HG03196 (cell line): ENCODE measurements around the gene SLC6A18.
"Not testable (repeated sequence)": the region's sequence is repeated elsewhere in the genome, so short reads cannot be mapped to it uniquely, and the experiment has no call there.

ENCODE experiments used
- ATAC-seq: cut with Tn5 transposase; IDR thresholded peaks from one replicate; pipeline ENCODE4 v1.9.1; 2021; ENCODE audit not compliant: unreplicated experiment

The SLC6A18 gene

DNA sequence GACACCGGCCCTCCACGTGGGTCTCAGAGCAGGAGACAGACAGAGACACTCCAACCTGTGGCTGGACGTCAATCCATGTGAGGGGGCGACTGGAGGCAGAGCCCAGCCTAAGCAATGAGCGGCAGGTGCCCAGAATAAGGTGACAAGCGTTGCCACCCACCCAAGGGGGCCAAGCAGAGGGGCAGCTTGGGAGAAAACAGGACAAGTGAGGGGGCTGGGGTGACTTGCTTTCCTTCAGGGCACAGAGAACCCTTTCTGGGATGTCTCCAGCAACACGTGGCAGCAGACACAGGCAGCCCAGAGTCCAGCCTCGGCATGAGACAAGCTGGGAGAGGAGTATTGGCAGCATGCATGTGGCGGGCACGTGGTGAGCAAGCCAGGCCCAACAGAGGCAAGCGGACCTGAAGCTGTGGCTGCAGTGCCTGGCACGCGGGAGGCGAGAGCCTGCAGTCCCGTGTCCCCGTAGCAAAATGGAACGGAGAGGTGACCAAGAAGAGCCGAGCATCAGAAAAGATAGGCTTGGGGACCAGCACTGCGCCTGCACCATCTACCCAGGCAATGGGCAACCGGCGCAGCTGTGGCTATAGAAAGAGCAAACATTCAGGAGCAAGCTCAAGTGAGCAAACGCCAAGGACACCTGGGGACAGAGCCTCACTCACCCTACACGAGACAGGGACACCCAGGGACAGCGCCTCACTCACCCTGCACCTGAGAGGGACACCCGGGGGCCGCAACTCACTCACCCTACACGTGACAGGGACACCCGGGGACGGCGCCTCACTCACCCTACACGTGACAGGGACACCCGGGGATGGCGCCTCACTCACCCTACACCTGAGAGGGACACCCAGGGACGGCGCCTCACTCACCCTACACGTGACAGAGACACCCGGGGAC lies 63.5 kb downstream of the SLC6A18 start:
- ATAC-seq: no peak

- not testable (repeated sequence) for ATAC-seq
Measured at GRCh38 chr5:1289559-1289958, 64.4 kb downstream of the SLC6A18 start.

- not testable (repeated sequence) for ATAC-seq
Measured at GRCh38 chr5:1290956-1291355, 65.8 kb downstream of the SLC6A18 start.

GRCh38 chr5:1291611-1292080 lies 66.5 kb downstream of the SLC6A18 start:
- ATAC-seq: no peak

DNA sequence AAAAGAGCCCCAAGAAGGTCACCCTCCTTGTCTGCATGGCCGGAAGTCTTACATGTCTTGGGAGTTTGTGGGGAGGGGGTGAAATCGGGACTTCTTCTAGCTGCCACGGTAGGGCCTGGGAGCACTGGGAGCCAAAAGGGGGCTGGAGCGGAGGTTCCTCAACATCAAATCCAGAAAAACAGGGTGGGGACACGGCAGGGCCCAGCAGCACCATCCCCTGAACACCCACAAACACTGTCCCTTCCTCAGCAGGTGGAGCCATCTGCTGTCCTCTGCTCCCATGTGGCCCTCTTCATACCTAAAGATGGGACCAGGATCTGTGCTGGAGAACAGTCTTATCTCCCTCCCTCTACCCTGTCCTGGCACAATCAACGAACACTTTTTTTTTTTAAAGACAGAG lies 67.0 kb downstream of the SLC6A18 start:
- ATAC-seq: no peak

DNA sequence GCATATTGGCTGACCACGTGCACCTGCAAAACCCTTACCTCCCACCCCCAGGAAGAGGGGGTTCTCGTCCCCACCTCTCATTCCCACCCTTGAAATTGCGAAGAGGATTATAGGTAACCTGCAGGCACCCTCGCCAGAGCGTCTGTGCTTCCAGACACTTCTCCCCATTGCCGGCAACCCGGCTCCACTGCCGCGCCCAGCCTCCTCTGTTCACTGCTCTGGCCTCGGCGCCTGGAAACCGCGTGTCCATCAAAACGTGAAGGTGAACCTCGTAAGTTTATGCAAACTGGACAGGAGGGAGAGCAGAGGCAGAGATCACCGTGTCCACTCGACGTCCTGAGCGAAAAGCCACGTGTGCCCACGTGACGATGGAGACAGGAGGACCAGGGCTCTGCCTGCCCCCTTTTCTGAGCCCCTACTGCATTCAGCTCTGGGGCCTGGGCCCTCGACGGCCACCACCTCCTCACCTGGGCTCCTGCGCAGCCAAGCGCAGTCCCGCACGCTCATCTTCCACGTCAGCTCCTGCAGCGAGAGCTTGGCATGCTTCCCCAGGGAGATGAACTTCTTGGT lies 67.8 kb downstream of the SLC6A18 start:
- no peak for ATAC-seq

DNA sequence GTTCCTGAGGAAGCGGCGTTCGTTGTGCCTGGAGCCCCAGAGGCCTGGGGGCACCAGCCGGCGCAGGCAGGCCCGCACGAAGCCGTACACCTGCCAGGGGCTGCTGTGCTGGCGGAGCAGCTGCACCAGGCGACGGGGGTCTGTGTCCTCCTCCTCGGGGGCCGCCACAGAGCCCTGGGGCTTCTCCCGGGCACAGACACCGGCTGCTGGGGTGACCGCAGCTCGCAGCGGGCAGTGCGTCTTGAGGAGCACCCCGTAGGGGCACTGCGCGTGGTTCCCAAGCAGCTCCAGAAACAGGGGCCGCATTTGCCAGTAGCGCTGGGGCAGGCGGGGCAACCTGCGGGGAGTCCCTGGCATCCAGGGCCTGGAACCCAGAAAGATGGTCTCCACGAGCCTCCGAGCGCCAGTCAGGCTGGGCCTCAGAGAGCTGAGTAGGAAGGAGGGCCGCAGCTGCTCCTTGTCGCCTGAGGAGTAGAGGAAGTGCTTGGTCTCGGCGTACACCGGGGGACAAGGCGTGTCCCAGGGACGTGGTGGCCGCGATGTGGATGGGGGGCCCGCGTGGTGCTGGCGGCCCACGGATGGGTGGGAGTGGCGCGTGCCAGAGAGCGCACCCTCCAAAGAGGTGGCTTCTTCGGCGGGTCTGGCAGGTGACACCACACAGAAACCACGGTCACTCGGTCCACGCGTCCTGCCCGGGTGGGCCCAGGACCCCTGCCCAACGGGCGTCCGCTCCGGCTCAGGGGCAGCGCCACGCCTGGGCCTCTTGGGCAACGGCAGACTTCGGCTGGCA lies 68.4 kb downstream of the SLC6A18 start:
- no peak for ATAC-seq

- no peak for ATAC-seq
Measured at GRCh38 chr5:1294206-1294834, 69.1 kb downstream of the SLC6A18 start.

DNA sequence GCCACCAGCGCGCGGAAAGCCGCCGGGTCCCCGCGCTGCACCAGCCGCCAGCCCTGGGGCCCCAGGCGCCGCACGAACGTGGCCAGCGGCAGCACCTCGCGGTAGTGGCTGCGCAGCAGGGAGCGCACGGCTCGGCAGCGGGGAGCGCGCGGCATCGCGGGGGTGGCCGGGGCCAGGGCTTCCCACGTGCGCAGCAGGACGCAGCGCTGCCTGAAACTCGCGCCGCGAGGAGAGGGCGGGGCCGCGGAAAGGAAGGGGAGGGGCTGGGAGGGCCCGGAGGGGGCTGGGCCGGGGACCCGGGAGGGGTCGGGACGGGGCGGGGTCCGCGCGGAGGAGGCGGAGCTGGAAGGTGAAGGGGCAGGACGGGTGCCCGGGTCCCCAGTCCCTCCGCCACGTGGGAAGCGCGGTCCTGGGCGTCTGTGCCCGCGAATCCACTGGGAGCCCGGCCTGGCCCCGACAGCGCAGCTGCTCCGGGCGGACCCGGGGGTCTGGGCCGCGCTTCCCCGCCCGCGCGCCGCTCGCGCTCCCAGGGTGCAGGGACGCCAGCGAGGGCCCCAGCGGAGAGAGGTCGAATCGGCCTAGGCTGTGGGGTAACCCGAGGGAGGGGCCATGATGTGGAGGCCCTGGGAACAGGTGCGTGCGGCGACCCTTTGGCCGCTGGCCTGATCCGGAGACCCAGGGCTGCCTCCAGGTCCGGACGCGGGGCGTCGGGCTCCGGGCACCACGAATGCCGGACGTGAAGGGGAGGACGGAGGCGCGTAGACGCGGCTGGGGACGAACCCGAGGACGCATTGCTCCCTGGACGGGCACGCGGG lies 69.9 kb downstream of the SLC6A18 start, which contains the start of gene TERT:
TSS of gene TERT (minus strand) at position 234 of the 815 bp plus-strand sequence. CDS start at position 155, 79 bp downstream.
- no peak for ATAC-seq

DNA sequence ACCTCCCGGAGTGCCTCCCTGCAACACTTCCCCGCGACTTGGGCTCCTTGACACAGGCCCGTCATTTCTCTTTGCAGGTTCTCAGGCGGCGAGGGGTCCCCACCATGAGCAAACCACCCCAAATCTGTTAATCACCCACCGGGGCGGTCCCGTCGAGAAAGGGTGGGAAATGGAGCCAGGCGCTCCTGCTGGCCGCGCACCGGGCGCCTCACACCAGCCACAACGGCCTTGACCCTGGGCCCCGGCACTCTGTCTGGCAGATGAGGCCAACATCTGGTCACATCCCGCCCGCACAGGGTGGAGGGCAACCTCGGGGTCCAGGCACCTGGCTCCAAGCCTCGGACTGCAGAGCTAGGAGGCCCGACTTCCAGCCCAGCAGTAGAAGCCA lies 70.5 kb downstream of the SLC6A18 start:
- ATAC-seq: no peak
